ENCODE data around the gene MYO1B.

MYO1B gene

DNA sequence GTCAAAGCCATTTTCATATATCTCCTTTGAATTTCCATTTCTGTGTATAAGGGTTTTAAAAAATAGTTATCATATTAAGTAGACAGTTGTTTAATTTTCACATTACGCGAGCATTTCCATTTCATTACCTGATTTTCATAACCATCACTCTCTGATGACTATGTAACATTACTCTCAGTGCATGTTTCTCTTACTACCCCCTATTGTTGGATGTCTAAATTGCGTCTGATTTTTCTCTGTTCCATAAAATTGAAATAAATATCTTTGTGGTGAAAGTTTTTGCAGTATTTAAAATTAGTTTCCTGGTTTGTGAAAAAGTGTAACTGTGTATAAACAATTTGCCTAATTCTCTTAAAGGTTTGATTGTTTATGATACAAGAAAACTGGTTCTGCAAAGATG lies 123.8 kb downstream of the MYO1B start:
- no peak for DNase-seq

DNA sequence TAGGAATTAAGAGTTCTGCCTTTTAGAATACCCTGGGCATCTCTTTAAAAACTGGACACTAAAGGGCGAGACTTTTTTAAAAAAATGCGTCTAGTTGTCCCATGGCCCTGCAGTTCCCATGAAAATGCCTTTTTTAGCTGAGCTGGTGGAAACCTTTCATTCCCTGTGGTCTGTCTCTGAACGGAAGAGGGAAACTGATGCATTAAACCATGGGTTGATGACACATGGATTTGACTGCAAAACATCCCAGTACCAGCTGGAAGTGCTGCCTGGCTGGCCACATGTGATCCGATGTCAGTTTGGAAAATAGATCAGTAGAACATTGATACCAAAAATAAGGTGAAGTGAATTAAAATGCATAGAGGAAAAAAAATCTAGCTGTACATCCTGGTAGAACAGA lies 129.2 kb downstream of the MYO1B start:
- DNase-seq, result no peak

DNA sequence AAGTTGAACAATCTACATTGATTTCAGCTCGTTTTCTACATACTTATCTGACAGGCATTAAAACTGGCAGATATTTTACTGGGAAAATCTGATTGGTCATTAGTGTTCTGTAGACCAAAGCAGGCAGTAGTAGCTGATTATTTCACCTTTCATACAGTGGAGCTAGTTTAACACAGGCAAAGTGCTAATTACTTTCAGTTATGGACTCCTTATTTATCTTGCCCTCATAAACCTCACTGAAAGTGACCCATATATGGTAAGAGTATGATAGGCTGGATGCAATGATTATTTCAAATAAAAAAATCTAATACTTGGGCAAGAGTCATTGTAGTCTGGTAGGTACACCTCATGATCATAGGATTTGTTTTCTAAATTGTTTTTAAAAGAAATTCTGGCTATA lies 129.7 kb downstream of the MYO1B start:
- no peak for DNase-seq

DNA sequence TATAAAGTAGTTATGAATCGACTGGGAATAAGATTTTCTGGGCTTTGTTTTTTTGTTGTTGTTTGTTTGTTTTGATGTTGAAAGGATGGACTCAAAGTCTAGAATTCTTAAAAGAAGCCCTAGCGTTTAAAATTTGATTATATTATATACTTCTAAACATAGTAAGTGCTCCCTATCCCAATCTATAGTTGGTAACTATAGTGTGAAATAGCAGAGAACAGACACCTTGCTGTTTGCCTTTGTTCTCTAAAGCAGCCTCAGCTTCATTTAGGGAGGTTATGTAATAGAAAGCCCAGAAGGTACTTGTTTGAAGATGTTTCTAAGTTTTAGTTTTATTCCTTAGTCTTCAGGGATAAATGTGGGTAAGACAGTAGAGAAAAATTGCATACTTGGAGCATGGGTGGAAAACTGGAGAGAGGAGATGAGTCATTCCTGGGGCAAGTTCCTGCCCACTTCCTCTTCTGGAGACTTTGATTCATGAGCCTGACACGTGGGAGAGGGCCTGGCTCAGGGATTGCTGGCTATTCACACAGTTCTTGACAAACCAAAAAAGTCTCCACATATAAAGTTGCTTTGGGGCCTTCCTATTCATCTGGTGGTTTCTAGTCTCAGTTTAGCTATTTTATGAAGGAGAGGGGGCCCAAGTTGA lies 131.9 kb downstream of the MYO1B start:
- DNase-seq, result no peak

DNA sequence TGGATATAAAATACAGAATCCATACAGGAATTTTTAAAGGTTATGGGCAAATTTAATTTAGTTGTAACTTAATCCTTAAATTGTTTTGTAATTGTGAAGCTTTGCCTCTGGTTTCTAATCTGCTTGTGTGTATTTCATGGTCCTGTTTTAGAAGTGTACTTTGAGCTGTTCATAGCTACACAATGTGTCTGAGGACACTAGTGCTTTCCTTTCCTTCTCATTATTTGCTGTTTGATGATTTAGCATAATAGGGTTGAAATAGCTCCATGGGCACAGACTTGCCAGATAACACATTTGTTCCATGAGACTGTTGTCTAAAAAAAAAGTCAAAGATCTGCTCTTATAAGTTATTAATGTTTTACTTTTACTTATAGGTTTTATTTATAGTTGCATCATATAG lies 134.2 kb downstream of the MYO1B start:
- no peak for DNase-seq

DNA sequence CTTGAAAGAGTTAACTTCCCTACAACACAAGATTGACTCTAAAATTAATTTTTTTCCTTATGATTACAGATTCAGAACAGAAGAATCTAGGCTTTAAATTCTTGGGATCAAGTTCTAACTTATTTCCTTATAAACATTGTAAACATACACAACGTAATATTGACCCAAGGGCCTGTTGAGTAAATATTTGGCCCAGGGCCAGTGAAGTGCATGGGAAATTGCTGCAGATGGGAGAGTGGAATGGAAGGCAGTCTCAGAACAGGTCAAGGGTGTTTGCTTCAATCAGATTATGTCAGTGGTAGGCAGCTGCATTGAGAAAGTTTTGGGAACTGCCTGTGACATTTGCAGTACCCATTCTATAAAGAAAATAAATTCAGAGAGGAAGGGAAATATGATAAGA lies 137.6 kb downstream of the MYO1B start:
- DNase-seq, result no peak

DNA sequence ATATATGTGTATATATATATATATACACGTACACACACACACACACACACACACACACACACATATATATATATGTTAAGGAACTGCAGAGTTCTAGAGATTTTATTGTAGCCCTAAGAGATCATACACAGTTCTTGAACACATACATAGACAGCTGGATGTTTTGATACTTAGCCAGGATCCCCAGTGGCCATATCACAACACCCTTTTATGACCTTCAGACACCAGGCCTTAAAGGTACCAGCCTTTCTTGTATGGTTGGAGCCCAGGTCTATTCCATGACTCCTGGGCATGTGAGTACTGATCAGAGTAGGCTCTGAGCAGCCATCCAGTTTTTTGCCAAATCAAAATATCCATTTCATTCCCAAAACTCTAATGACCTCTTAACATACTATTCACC lies 138.3 kb downstream of the MYO1B start:
- no peak for DNase-seq

DNA sequence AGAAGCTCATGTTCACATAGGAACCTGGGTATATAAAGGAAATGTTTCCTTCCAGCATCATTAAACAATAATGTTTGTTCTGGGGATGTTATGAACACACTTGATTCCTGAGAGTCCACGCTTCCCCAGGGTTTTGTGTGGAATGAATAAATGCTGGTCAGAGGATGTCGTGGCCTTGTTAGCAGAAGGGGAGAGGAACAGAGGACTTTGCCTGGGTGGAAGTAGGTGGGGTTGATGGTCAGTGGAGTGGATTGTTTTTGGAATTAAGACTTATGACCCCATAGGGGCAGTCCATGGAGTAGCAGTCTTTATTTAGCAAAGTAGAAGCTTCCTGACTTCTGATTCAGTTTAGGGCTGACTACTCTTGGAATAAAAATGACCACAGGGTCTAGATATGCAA lies 139.6 kb downstream of the MYO1B start:
- DNase-seq, result no peak

DNA sequence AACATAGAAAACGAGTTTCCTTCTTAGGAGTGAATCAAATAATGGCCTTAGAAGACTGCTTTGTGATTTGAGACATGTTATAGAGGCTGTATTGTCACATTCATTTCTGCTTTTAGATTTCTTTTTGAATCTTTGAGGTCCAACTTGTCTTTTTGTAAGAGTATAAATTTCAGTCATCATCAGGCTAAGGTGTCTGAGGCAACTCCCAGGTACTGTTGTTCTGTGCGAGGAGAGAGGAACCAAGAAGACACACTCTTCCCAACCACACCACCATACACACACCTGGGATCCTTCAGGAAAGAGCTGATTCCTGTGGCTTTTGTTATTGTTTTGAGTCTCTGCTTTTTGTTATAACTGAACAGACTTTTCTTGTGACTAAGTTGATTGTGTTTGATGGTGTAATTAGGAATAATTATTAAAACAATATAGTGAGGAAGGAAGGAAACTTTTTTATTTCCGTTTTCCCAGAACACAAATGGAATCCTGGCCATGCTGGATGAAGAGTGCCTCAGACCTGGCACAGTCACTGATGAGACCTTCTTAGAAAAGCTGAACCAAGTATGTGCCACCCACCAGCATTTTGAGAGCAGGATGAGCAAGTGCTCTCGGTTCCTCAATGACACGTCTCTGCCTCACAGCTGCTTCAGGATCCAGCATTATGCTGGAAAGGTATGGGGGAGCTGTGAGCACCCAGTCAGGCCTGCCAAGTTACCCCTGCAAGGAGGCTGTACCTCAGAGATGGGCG lies 140.4 kb downstream of the MYO1B start:
- no peak for DNase-seq

DNA sequence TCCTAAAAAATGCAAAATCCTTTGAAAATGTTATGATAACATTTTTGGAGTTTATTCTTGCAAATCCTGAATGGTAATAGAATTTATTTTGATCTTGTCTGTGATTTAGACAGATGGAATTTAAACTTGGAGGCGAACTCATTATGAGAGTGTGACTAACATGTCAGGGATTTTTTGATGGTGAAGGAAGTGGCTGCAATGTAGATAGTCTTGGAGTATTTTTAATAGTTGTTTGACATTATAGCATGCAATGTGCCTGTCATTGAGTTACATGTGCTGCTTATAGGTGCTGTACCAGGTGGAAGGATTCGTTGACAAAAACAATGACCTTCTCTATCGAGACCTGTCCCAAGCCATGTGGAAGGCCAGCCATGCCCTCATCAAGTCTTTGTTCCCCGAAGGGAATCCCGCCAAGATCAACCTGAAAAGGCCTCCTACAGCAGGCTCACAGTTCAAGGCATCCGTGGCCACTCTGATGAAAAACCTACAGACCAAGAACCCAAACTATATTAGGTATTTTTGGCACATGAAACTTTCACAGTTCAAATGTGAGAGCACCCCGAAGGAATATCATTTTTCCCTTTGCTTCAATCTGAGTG lies 141.8 kb downstream of the MYO1B start:
- no peak for DNase-seq

DNA sequence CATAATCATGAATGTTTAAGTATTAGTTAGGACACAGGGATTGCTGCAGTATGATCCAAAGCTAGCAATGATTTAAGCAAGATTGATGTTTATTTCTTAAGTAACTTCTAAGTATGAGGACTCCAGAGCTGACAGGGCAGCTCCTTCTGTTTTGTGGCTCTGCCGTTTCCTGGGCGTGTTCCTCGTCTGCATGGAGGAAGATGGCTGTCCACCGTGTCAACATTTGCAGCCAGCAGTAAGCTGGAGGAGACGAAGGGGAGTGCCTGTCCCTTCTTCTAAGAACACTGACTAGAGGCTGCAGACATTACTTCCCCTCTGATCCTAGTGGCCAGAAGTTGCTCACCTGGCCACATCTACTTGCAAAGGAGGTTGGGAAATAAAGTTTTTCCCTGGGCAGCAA lies 144.1 kb downstream of the MYO1B start:
- no peak for DNase-seq

DNA sequence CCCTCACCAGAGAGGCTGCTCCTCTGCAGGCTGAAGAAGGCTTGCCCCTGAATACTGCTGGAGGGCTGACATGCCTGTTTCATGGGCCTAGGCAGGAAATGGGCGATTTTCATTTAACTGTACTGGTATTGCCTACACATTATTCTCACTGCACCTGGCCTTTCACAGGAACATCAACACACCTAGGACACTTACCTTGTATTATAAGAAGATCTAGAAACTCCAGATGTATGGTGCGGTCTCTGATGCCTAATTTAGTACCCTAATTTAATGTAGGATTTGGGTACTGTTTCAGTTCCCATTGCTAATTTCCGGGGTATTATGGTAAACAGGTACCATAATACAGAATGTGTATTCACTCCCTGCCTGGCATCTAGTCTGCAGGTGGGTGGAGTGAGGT lies 146.0 kb downstream of the MYO1B start:
- DNase-seq, result no peak

DNA sequence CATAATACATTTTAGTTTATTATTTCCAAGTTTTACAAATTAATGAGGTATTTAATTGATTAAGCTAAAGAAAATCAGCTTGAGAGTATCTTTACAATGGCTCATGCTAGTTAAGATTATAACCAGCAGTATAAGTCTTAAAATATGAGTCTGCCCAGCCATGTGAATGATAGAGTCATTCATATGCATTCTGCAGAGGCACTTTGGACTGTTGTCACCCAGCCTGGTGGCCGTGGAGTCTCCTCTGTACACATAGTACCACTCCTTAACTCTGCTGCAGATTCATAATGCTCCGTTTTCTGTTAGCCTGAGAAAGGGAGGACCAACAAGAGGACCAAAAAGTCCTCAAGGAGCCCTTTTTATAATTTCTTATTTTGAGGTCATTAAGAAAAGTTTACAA lies 148.8 kb downstream of the MYO1B start:
- DNase-seq, result no peak

DNA sequence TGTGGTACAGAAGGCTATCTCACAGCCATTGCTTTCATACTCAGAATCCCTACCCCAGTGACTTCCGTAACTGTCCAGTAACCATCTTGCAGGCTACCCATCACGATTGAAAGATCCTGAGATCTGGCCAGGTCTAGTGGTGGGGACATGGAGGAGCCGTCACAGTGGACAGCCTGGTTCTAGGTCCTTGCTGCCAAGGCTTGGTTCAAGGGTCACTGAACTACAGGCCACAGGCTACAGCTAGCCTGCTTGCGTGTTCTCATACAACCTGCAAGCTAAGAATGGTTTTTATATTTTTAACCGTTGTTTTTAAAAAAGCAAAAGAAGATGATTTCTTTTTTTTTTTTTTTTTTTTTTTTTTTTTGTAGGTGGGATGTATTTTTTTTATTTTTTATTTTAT lies 151.6 kb downstream of the MYO1B start:
- no peak for DNase-seq

DNA sequence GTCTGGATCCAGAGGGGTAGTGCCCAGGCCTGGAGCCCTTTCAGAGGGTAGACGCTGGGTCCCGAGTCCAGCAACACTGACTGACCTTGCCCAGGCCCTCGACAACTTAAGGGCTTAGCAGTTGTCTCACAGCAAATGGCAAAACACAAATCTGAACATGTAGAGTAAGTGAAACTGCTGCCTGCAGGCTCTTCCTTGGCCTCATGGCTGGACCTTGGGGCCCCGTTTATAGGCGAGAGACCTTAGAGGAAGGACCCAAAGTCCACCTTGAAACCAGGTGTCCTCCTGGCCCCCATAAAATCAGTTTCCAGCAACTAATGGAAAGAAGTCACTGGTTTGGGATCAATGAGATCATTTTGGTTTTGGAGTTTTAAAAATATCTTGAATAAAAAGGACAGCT lies 154.4 kb downstream of the MYO1B start:
- DNase-seq, result no peak

DNA sequence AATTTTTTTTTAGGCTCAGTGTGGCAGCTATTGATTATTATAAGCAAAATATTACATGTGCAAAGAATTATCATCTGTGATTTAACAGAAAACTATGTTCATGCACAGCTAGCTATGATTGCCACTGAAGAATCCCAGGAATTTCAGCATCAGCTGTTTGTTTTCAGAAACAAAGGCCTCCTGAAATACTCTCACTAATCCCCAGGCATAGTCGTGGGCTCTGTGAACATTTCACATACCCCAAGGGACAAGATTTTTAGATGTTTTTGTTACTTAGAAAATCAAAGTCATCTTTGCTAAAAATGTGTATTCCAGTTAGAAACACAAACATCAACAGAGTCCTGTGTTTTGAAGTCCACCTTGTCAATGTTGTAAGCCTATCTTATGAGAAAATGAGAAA lies 156.1 kb downstream of the MYO1B start:
- DNase-seq, result no peak

DNA sequence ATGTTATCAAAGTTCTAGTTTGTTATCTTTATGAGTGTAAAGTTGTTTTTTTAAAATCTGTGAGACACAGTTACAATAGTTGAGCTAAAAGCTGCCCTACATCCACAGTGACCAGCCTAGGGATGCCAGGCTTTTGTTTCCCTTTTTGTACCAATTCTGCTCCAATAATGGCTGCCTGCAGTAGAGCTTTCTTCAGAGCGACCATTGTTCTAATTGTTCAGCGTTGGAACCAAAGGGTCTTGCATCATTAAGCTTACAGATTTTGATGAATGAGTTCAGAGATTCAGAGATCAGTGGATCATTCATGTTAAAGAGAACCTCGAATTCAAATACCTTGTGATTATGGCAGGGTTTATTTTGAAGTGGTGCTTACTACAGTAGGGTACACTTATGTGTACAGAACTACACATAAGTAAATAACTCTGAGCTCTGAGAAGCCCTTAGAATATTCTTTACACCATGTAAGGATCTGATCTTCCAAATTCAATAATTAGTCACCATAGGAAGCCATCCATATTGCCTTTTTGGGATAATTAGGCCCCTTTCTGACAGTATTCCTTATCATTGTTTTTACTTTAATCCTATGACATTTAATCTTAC lies 157.9 kb downstream of the MYO1B start:
- DNase-seq, result no peak

DNA sequence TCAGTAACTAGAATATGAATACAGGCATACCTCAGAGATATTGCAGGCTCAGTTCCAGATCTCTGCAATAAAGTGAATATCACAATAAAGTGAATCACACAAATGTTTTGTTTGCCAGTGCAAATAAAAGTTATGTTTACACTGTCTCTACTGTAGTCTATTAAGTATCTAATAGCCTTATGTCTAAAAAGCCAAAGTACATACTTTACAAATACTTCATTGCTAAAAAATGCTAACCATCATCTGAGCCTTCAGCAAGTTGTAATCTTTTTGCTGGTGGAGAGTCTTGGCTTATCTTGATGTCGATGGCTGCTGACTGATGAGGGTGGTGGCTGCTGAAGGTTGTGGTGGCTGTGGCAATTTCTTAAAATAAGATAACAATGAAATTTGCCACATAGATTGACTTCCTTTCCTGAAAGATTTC lies 159.4 kb downstream of the MYO1B start:
- DNase-seq, result no peak

DNA sequence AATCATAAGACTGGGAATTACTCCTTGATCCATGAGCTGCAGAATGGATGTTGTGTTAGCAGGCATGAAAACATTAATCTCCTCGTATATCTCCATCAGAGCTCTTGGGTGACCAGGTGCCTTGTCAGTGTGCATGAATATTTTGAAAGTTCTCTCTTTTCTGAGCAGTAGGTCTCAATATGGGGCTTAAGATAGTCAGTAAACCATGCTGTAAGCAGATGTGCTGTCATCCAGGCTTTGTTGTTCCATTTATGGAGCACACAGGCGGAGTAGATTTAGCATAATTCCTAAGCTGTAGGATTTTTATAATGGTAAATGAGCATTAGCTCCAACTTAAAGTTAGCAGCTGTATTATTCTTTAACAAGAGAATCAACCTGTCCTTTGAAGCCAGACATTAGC lies 160.3 kb downstream of the MYO1B start:
- DNase-seq, result no peak

DNA sequence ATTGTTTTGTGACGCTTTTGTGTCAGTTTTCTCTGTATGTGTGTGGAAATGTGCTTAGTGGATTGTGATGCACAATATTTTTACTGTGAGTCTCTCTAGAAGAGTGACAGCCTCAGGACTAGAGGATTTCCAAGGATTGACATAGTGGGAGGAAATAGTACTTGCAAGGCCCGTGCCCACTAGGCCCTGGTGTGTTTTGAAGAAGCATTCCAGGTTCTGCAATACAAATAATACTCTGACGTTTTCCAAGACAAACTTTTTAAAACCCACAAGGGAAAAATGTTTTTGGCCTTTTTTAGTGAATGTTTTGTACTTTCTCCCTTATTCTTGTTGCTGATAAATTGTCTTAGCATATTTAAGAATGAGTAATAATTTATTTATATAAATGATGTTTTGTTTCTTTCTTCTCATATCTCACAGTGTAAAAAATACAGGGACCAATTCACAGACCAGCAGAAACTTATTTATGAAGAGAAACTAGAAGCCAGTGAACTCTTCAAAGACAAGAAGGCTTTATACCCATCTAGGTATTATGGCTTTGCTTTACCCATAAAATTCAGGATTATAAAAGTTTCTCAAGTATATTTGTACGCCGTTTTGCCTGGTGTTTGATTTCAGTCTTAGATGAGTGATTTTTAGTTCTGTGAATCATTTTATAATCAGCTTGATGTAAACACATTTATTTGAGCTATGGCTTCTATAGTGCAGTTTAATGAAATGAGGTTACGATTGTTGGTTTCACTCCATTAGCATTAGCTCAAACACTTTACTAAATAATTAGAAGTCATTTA lies 165.6 kb downstream of the MYO1B start:
- no peak for DNase-seq

DNA sequence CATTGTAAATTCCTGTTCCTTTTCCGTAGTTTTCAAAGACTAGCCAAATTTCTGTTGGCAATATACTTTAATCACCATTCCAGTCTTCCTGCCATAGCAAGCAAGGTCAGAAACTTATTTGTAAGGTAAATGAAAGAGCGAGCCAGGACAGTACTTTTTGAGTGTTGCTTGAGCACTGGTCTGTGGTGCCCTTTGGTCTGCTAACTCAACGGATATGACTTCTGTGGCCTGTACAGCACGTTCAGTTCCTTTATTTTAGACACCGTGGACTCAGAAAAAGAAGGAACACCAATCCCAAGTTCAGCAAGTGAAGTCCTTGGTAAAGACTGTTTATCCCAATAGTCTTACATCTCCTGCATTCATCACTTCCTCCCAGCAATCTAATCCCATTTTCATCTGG lies 166.3 kb downstream of the MYO1B start:
- no peak for DNase-seq

DNA sequence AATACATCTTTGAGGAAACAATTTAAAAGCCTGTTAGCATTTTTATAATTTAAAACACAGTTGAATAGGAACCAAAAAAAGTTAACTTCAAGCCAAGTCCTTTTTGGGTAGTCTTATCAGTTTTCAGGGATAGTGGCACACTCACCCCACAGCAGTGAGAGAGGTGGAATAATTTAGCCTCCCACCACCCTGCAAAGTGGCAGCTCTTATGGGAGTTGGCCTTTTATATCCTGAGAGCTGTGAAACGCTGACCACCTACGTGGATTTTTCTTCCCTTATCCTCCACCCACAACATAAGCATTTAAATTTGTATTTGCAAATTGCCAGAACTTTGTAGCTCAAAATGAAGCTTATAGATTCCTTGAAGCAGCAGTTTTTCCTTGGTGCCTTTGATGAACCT lies 167.1 kb downstream of the MYO1B start:
- no peak for DNase-seq

DNA sequence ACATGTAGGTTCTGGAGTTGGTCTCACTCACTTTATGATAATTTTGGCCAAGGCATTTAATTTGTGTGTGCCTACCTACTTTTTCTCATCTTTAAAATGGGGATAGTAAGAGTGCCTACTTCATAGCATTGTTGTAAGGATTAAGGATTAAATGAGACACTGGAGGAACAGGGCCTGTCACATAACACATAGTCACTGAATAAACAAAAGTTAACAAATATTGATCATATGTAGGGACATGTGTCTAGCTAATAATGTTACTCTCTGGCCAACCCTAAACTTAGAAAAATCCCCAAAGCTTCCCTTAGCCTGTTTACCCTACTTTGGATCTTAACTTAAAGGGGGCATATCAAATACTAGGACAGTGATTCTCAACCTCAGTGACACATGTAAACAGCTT lies 169.9 kb downstream of the MYO1B start:
- DNase-seq, result no peak
